Ishikawa (cell line): ENCODE measurements around the gene NECAP2.

ENCODE experiments used
- EGR1 ChIP-seq: IDR thresholded peaks from 2 replicates; pipeline ENCODE4 v1.6.1; 2012
- RAD21 ChIP-seq: IDR thresholded peaks from 2 replicates; pipeline ENCODE4 v1.6.1; 2012; ENCODE audit warnings: low read depth
- TAF1 ChIP-seq: IDR thresholded peaks from 2 replicates; pipeline ENCODE4 v1.6.1; 2012; ENCODE audit warnings: low read depth, mild to moderate bottlenecking
- YY1 ChIP-seq: IDR thresholded peaks from 2 replicates; pipeline ENCODE4 v1.6.1; 2012; ENCODE audit warnings: low read depth
- ZBTB7A ChIP-seq: IDR thresholded peaks from 2 replicates; pipeline ENCODE4 v1.6.1; 2012; ENCODE audit warnings: low read depth
- TF ChIP-seq, protein P1 (sequence below): IDR thresholded peaks from 2 replicates; pipeline ENCODE4 v1.6.1; 2012
- TF ChIP-seq, protein P2 (sequence below): IDR thresholded peaks from 2 replicates; pipeline ENCODE4 v1.6.1; 2012; ENCODE audit warnings: low read depth, mild to moderate bottlenecking

DNA sequence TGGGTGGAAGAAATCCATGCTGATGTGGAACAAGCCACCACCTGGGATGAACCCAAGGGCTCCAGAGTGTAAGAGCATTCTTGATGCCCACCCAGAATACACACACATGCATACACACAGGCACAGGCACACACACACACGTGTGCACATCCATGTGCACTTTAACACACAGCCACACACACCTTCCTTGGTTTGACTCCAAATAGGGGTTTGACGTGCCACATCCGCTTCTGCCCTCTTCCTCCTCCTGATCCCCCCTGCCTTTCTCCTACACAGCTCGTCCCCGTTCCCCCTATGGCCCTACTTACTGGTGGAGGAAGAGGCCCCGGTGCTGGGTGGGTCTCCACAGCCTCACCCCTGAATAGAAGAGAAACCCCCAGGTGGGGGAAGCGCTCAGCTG lies 19.3 kb upstream of the NECAP2 start:
- TF ChIP-seq RAD21, result no peak
- TF ChIP-seq, protein P1, sequence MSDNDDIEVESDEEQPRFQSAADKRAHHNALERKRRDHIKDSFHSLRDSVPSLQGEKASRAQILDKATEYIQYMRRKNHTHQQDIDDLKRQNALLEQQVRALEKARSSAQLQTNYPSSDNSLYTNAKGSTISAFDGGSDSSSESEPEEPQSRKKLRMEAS, result no peak
- no peak for TF ChIP-seq EGR1
- no peak for TF ChIP-seq ZBTB7A
- TF ChIP-seq, protein P2, sequence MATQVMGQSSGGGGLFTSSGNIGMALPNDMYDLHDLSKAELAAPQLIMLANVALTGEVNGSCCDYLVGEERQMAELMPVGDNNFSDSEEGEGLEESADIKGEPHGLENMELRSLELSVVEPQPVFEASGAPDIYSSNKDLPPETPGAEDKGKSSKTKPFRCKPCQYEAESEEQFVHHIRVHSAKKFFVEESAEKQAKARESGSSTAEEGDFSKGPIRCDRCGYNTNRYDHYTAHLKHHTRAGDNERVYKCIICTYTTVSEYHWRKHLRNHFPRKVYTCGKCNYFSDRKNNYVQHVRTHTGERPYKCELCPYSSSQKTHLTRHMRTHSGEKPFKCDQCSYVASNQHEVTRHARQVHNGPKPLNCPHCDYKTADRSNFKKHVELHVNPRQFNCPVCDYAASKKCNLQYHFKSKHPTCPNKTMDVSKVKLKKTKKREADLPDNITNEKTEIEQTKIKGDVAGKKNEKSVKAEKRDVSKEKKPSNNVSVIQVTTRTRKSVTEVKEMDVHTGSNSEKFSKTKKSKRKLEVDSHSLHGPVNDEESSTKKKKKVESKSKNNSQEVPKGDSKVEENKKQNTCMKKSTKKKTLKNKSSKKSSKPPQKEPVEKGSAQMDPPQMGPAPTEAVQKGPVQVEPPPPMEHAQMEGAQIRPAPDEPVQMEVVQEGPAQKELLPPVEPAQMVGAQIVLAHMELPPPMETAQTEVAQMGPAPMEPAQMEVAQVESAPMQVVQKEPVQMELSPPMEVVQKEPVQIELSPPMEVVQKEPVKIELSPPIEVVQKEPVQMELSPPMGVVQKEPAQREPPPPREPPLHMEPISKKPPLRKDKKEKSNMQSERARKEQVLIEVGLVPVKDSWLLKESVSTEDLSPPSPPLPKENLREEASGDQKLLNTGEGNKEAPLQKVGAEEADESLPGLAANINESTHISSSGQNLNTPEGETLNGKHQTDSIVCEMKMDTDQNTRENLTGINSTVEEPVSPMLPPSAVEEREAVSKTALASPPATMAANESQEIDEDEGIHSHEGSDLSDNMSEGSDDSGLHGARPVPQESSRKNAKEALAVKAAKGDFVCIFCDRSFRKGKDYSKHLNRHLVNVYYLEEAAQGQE, result no peak
- no peak for TF ChIP-seq TAF1
- TF ChIP-seq YY1, result no peak
